Measurements from ENCODE around the gene CD300A. TPM values are rescaled to one million over a fixed set of nuclear protein-coding genes. Genes with fewer than 3 reads are reported as not detected.
A peak's percentile ranks its signal among the peaks of the same experiment; 100 is the strongest.
"Not testable (repeated sequence)": the region's sequence is repeated elsewhere in the genome, so short reads cannot be mapped to it uniquely, and the experiment has no call there.

The CD300A gene
- polyA plus RNA-seq, 6 donors from 2014 or later: 1.2 to 2.3 (median 1.6) TPM; not detected in 1

- peak overlapping the region in 1 of 6 donors; percentile 41 for H3K27ac Mint-ChIP-seq
- ATAC-seq (ENCODE audit: low read depth in 2 of 2) (no peak), DNase-seq (no peak)
- no peaks in the 10 kb centered on the region for H3K36me3 Mint-ChIP-seq
- peaks cover 16 to 21% (median 17%) of the 10 kb centered on the region in 3 donors for H3K4me1 Mint-ChIP-seq
- H3K4me3 Mint-ChIP-seq: no peak overlapping the region
- peaks cover 0 to under 1% (median 0%) of the 10 kb centered on the region in 7 donors for H3K9me3 Mint-ChIP-seq
- H3K27me3 Mint-ChIP-seq: no peaks in the 10 kb centered on the region
These were observed 15.2 kb downstream of the CD300A start for GRCh38 chr17:74481621-74482020.

GRCh38 chr17:74484066-74484465 is 17.6 kb downstream of the CD300A start:
- H3K4me3 Mint-ChIP-seq: no peak overlapping the region
- H3K9me3 Mint-ChIP-seq: peaks cover 0 to under 1% (median 0%) of the 10 kb centered on the region in 7 donors
- H3K27me3 Mint-ChIP-seq: no peaks in the 10 kb centered on the region
- no peaks in the 10 kb centered on the region for H3K36me3 Mint-ChIP-seq
- DNase-seq (no peak), ATAC-seq (ENCODE audit: low read depth in 2 of 2) (no peak)
- H3K4me1 Mint-ChIP-seq: peaks cover 7 to 10% (median 7%) of the 10 kb centered on the region in 3 donors
- no peak overlapping the region for H3K27ac Mint-ChIP-seq

- Mint-ChIP-seq H3K36me3 (no peaks in the 10 kb centered on the region), H3K4me1 (no peaks in the 10 kb centered on the region), H3K4me3 (no peak overlapping the region), H3K27me3 (no peaks in the 10 kb centered on the region), H3K27ac (no peak overlapping the region), H3K9me3 (peaks cover 0 to 3% (median 0%) of the 10 kb centered on the region in 7 donors)
- no peak for ATAC-seq (ENCODE audit: low read depth in 2 of 2)
- DNase-seq: no peak
These were observed 18.7 kb downstream of the CD300A start for GRCh38 chr17:74485022-74485743.

- Mint-ChIP-seq H3K4me3 (no peak overlapping the region), H3K9me3 (peaks cover 0 to 3% (median 0%) of the 10 kb centered on the region in 7 donors), H3K27ac (no peak overlapping the region), H3K27me3 (no peaks in the 10 kb centered on the region), H3K4me1 (no peaks in the 10 kb centered on the region), H3K36me3 (no peaks in the 10 kb centered on the region)
- DNase-seq (no peak), ATAC-seq (ENCODE audit: low read depth in 2 of 2) (no peak)
These were observed 19.4 kb downstream of the CD300A start for GRCh38 chr17:74485841-74486240.

- H3K36me3 Mint-ChIP-seq; H3K9me3 Mint-ChIP-seq; H3K4me3 Mint-ChIP-seq; ATAC-seq (ENCODE audit: low read depth in 2 of 2); H3K4me1 Mint-ChIP-seq; DNase-seq; H3K27ac Mint-ChIP-seq; H3K27me3 Mint-ChIP-seq: not testable (repeated sequence)
These were observed 21.8 kb downstream of the CD300A start for GRCh38 chr17:74488276-74488675.

GRCh38 chr17:74490716-74491115 is 24.3 kb downstream of the CD300A start:
- Mint-ChIP-seq H3K27me3 (peaks cover 0 to 5% (median 5%) of the 10 kb centered on the region in 3 donors), H3K36me3 (no peaks in the 10 kb centered on the region), H3K4me3 (no peak overlapping the region), H3K27ac (no peak overlapping the region), H3K4me1 (no peaks in the 10 kb centered on the region), H3K9me3 (peaks cover 0 to 3% (median 0%) of the 10 kb centered on the region in 7 donors)
- ATAC-seq (ENCODE audit: low read depth in 2 of 2) (no peak), DNase-seq (no peak)

- Mint-ChIP-seq H3K9me3 (peaks cover 0 to 3% (median 0%) of the 10 kb centered on the region in 7 donors), H3K4me3 (no peak overlapping the region), H3K36me3 (no peaks in the 10 kb centered on the region), H3K27ac (no peak overlapping the region), H3K27me3 (peaks cover 0 to 5% (median 5%) of the 10 kb centered on the region in 3 donors), H3K4me1 (no peaks in the 10 kb centered on the region)
- no peak for DNase-seq
- ATAC-seq (ENCODE audit: low read depth in 2 of 2): no peak
These were observed 25.2 kb downstream of the CD300A start for GRCh38 chr17:74491626-74492025.

- DNase-seq: peak; percentile 36
- H3K36me3 Mint-ChIP-seq: no peaks in the 10 kb centered on the region
- H3K4me3 Mint-ChIP-seq: no peak overlapping the region
- no peaks in the 10 kb centered on the region for H3K4me1 Mint-ChIP-seq
- peak in 1 of 2 donors; percentile 58 for ATAC-seq (ENCODE audit: low read depth in 2 of 2)
- H3K9me3 Mint-ChIP-seq: peaks cover 0 to 3% (median 0%) of the 10 kb centered on the region in 7 donors
- peaks cover 5 to 7% (median 5%) of the 10 kb centered on the region in 3 donors for H3K27me3 Mint-ChIP-seq
- peak overlapping the region in 1 of 6 donors; percentile 47 for H3K27ac Mint-ChIP-seq
These were observed 26.9 kb downstream of the CD300A start for GRCh38 chr17:74493331-74493833.

- ATAC-seq (ENCODE audit: low read depth in 2 of 2) (no peak), DNase-seq (no peak)
- Mint-ChIP-seq H3K36me3 (no peaks in the 10 kb centered on the region), H3K27me3 (peaks cover 0 to 16% (median 12%) of the 10 kb centered on the region in 3 donors), H3K4me3 (no peak overlapping the region), H3K9me3 (peaks cover 0 to 4% (median 0%) of the 10 kb centered on the region in 7 donors), H3K27ac (peak overlapping the region in 1 of 6 donors; percentile 26), H3K4me1 (no peaks in the 10 kb centered on the region)
These were observed 31.0 kb downstream of the CD300A start for GRCh38 chr17:74497471-74497870.

- DNase-seq (no peak), ATAC-seq (ENCODE audit: low read depth in 2 of 2) (no peak)
- peak overlapping the region in 1 of 6 donors; percentile 47 for H3K27ac Mint-ChIP-seq
These were observed 33.6 kb downstream of the CD300A start for GRCh38 chr17:74499992-74500391.

GRCh38 chr17:74502861-74503260 is 36.4 kb downstream of the CD300A start:
- no peaks in the 10 kb centered on the region for H3K36me3 Mint-ChIP-seq
- no peak for DNase-seq
- no peak overlapping the region for H3K27ac Mint-ChIP-seq

More at GRCh38 chr17:74499992-74500391, 33.6 kb downstream of the CD300A start:
- no peaks in the 10 kb centered on the region for H3K36me3 Mint-ChIP-seq
- H3K27me3 Mint-ChIP-seq: peaks cover 0 to 16% (median 7%) of the 10 kb centered on the region in 3 donors
- H3K4me3 Mint-ChIP-seq: no peak overlapping the region
- peaks cover 0 to 4% (median 0%) of the 10 kb centered on the region in 7 donors for H3K9me3 Mint-ChIP-seq
- H3K4me1 Mint-ChIP-seq: no peaks in the 10 kb centered on the region

GRCh38 chr17:74503949-74504348 is 37.5 kb downstream of the CD300A start:
- not testable (repeated sequence) for H3K4me3 Mint-ChIP-seq; DNase-seq; H3K36me3 Mint-ChIP-seq; H3K9me3 Mint-ChIP-seq; H3K27me3 Mint-ChIP-seq; ATAC-seq (ENCODE audit: low read depth in 2 of 2); H3K4me1 Mint-ChIP-seq; H3K27ac Mint-ChIP-seq

More at GRCh38 chr17:74502861-74503260, 36.4 kb downstream of the CD300A start:
- Mint-ChIP-seq H3K27me3 (peaks cover 0 to 9% (median 7%) of the 10 kb centered on the region in 3 donors), H3K4me1 (no peaks in the 10 kb centered on the region), H3K9me3 (peaks cover 0 to 4% (median 0%) of the 10 kb centered on the region in 7 donors), H3K4me3 (no peak overlapping the region)
- ATAC-seq (ENCODE audit: low read depth in 2 of 2): no peak

GRCh38 chr17:74508156-74508555 is 41.7 kb downstream of the CD300A start:
- no peak for ATAC-seq (ENCODE audit: low read depth in 2 of 2)
- Mint-ChIP-seq H3K27me3 (peaks cover 0 to 12% (median 0%) of the 10 kb centered on the region in 3 donors), H3K9me3 (peaks cover 0 to 2% (median 0%) of the 10 kb centered on the region in 7 donors), H3K36me3 (no peaks in the 10 kb centered on the region), H3K27ac (no peak overlapping the region), H3K4me3 (no peak overlapping the region), H3K4me1 (peaks cover 6 to 14% (median 11%) of the 10 kb centered on the region in 3 donors)
- DNase-seq: no peak

GRCh38 chr17:74512036-74512435 is 45.6 kb downstream of the CD300A start:
- peaks cover 9 to 15% (median 12%) of the 10 kb centered on the region in 7 donors for H3K9me3 Mint-ChIP-seq
- peaks cover 0 to 13% of the 10 kb centered on the region in 2 donors for H3K36me3 Mint-ChIP-seq
- H3K27me3 Mint-ChIP-seq: peaks cover 11 to 21% (median 12%) of the 10 kb centered on the region in 3 donors
- no peak for DNase-seq
- peaks cover 17 to 25% (median 25%) of the 10 kb centered on the region in 3 donors for H3K4me1 Mint-ChIP-seq
- peak overlapping the region in 2 of 6 donors; percentile 77 to 100 for H3K27ac Mint-ChIP-seq
- H3K4me3 Mint-ChIP-seq: no peak overlapping the region
- no peak for ATAC-seq (ENCODE audit: low read depth in 2 of 2)
